Uterus (tissue), 4 donors: ENCODE data around the gene RBM12. TPM values are rescaled to one million over a fixed set of nuclear protein-coding genes. Genes with fewer than 3 reads are reported as not detected.
A peak's percentile ranks its signal among the peaks of the same experiment; 100 is the strongest.

Experiments used
- DNase-seq, 2 donors: peaks; one replicate each; pipeline ENCODE4 v3.0.0-alpha.2; 2019 to 2020
- H3K27ac ChIP-seq, 2 donors: fragments of 200-600 bp; sonication (generic); 1 replicate in 1 of 2; 2 replicates in 1 of 2; pipeline ENCODE4 v1.5.1; 2016 to 2018
- H3K27me3 ChIP-seq, 2 donors: fragments of 200-600 bp; sonication (generic); one replicate each; pipeline ENCODE4 v1.5.1; 2018 to 2019; ENCODE audit warnings: control low read depth in 1 of 2
- H3K36me3 ChIP-seq, 2 donors: fragments of 200-600 bp; sonication (generic); one replicate each; pipeline ENCODE4 v1.5.1; 2019; ENCODE audit warnings: control low read depth in 1 of 2
- H3K4me1 ChIP-seq, 2 donors: fragments of 200-600 bp; sonication (generic); one replicate each; pipeline ENCODE4 v1.5.1; 2018 to 2019; ENCODE audit warnings: control low read depth in 1 of 2
- H3K4me3 ChIP-seq, 2 donors: fragments of 200-600 bp; sonication (generic); 1 replicate in 1 of 2; 2 replicates in 1 of 2; pipeline ENCODE4 v1.5.1; 2018 to 2019; ENCODE audit warnings: mild to moderate bottlenecking in 1 of 2
- H3K9me3 ChIP-seq, 2 donors: fragments of 200-600 bp; sonication (generic); one replicate each; pipeline ENCODE4 v1.5.1; 2019; ENCODE audit warnings: control low read depth in 1 of 2
- POLR2A ChIP-seq, 2 donors: fragments of 450-650 bp; IDR thresholded peaks; one replicate each; pipeline ENCODE4 v1.6.1; 2016; ENCODE audit warnings: antibody characterized with exemption in 2 of 2, mild to moderate bottlenecking in 1 of 2, moderate library complexity in 1 of 2
- intact Hi-C: fragments of 100-400 bp; cut with DNase I; formaldehyde crosslinking; loops from one replicate; pipeline ENCODE4 v1.15.1; 2023; ENCODE audit warnings: low total_unique reads
- total RNA-seq, 4 donors: library from RNA; depleted of rRNA in 3 of 4; stranded (reverse); fragments of >200 nt in 3 of 4; gene quantifications; one replicate each; pipeline versions ENCODE4 v1.1.0 to v1.2.4, GENCODE V29; 2014 to 2023
- TF ChIP-seq, protein P1 (sequence below), 4 experiments: fragments of 200-600 bp in 2 of 4; fragments of 450-650 bp in 2 of 4; sonication (generic) in 2 of 4; IDR thresholded peaks; one replicate each; pipeline ENCODE4 v1.5.1; 2016 to 2019; ENCODE audit warnings: antibody characterized with exemption in 4 of 4, mild to moderate bottlenecking in 2 of 4, moderate library complexity in 1 of 4
- donor health status: DM: yes; HTN: yes; CAD: no.

Gene RBM12
- total RNA-seq, 4 donors from 2014 or later: 9.5 to 105 (median 54.4) TPM

DNA sequence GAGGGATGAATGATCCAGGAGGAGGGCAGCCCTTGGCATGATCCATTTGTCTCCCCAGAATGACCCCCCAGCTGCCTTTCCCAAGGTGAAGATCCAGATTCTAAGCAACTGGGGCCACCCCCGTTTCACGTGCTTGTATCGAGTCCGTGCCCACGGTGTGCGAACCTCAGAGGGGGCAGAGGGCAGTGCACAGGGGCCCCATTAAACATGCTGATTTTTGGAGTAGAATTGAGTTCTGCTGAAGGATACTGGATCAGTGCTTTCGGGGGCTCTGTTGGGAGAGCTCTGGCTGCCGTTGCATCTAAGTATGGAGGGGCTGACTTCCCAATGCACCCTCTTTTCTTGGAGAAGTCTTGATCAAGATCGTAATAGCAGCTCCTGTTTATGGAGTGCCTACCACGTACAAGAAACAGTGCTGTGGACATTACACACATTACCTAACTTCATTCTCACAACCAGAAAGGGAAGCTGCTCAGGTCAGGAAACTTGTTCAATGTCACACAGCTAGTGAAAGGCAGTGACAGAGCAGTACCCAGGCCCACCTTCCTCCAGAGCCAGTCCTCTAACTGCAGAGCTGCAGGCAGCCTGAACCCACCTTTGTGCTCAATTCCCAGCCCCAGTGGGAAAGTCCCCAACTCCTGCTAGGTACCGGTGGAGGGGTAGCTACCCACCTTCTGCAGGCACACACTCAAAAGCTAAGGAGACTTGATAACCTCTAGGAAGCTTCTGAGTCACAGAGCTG, 43.7 kb downstream of the RBM12 start:
- TF ChIP-seq, protein P1, sequence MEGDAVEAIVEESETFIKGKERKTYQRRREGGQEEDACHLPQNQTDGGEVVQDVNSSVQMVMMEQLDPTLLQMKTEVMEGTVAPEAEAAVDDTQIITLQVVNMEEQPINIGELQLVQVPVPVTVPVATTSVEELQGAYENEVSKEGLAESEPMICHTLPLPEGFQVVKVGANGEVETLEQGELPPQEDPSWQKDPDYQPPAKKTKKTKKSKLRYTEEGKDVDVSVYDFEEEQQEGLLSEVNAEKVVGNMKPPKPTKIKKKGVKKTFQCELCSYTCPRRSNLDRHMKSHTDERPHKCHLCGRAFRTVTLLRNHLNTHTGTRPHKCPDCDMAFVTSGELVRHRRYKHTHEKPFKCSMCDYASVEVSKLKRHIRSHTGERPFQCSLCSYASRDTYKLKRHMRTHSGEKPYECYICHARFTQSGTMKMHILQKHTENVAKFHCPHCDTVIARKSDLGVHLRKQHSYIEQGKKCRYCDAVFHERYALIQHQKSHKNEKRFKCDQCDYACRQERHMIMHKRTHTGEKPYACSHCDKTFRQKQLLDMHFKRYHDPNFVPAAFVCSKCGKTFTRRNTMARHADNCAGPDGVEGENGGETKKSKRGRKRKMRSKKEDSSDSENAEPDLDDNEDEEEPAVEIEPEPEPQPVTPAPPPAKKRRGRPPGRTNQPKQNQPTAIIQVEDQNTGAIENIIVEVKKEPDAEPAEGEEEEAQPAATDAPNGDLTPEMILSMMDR (IDR thresholded peaks at IDR 0.05): no peak
- TF ChIP-seq POLR2A (IDR thresholded peaks at IDR 0.05): no peak
- Histone ChIP-seq H3K36me3 (no peaks in the 10 kb centered on the region), H3K4me1 (peaks cover 0 to 16% of the 10 kb centered on the region in 2 donors), H3K27me3 (no peaks in the 10 kb centered on the region), H3K4me3 (no peak overlapping the region), H3K9me3 (no peaks in the 10 kb centered on the region), H3K27ac (no peak overlapping the region)
- intact Hi-C loops: no loop called here
- DNase-seq: no peak

DNA sequence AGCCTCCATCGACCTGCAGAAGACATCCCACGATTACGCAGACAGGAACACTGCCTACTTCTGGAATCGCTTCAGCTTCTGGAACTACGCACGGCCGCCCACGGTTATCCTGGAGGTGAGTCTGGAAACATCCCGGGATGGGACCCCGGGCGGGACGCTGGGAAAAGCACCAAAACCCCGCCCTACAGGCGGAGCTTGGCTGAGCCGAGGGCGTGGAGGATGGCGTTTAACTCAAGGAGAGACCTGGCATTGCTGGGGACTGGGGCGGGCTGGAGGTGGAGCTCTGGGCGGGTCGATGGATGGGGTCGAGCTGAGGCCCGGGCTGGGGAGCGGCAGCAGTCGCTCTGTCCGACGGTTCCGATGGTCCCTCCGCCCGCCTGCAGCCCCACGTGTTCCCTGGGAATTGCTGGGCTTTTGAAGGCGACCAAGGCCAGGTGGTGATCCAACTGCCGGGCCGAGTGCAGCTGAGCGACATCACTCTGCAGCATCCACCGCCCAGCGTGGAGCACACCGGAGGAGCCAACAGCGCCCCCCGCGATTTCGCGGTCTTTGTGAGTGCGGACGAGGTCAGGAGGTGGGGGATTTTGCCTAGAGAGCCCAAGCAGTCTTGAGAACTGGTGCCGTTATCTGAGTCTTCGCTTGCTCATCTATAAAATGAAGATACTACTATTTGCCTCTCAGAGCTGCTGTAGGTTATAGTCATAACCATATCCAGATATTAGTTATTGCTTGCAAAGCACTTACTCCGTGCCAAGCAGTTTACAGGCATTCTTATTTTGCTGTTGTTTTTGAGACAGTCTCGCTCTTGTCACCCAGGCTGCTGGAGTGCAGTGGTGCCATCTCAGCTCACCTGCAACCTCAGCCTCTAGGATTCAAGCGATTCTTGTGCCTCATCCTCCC, 45.3 kb downstream of the RBM12 start:
- Histone ChIP-seq H3K4me3 (peak overlapping the region; percentile 23 to 54), H3K27ac (peak overlapping the region in 1 of 2 donors; percentile 87), H3K27me3 (no peaks in the 10 kb centered on the region), H3K36me3 (no peaks in the 10 kb centered on the region), H3K4me1 (peaks cover 0 to 16% of the 10 kb centered on the region in 2 donors), H3K9me3 (no peaks in the 10 kb centered on the region)
- peak; percentile 78 to 84 for DNase-seq
- TF ChIP-seq, protein P1 (IDR thresholded peaks at IDR 0.05): peak in 2 of 4 experiments; percentile 24 to 32
- peak; percentile 19 to 29 for TF ChIP-seq POLR2A (IDR thresholded peaks at IDR 0.05)
- intact Hi-C loops: no loop called here

DNA sequence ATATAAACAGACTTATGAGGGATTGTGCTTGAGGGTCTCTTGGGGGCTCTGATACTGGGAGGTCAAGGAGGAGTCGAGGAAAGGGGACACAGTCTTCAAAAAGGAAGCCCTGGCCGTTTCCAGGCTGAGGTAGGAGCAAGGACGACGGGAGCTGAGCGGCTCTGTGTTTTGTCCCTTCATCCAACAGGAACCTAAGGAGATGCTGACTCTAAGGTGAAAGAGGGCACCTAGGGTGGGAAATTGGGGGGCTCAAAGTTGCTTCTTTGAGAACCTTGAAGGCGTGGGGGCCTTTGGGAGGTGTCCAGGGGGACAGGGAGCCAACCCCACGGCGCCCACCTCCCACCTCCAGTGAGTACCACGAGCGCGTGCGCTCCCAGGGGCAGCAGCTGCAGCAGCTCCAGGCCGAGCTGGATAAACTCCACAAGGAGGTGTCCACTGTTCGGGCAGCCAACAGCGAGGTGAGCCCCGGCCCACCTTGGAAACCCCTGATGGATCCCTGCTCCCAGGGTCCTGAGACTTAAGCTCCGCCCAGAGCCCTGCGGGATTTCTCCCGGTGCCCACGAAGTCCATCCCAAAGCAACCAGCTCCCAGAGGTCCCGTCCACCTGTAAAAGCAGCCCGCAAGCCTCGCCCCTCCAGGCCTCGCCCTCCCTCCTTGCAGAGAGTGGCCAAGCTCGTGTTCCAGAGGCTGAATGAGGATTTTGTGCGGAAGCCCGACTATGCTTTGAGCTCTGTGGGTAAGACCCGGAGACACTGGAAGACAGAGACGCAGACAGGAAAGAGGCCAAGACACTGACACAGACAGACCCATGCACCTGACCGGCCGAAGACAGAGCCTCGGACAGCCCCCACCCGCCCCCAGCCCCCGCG, 46.2 kb downstream of the RBM12 start:
- H3K27ac ChIP-seq: peak overlapping the region; percentile 71 to 87
- intact Hi-C loops: no loop called here
- DNase-seq: peak in 1 of 2 donors; percentile 39

DNA sequence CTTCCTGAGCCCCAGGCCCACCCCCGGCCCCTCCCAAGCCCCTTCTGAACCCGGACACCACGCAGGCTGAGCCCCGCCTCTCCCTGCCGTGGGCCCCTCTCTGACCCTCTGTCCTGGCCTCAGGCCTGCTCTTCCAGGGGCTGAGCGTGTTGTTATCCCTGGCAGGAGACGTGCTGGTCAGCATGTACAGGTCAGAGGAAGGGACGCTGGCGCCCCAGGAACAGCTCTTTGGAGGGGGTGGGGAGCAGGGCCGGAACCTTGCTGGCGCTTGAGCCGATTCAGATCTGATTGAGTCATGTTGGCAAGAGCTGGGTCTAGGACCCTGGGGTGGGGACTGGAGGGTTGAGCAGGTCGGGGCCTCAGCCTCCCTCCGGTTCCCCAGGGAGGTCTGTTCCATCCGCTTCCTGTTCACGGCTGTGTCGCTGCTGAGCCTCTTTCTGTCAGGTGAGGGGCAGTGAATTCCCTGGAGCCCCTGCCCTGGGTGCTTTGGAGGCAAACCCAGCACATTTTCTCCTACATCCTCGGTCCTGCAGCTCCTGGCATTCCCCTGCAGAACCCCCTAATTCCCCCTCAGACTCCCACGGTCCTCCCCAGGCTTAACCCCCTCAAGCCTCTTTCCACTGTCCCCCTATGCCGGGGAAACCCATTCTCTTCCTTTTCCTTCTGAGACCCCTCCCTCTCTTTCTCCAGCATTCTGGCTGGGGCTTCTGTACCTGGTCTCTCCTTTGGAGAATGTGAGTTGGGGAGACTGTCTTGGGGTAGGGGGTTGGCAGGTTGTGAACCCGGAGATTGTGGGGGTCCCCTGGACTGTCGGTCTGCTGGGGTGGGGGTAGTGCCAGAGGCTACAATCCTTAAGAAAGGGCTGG, 47.1 kb downstream of the RBM12 start:
- TF ChIP-seq POLR2A (IDR thresholded peaks at IDR 0.05): no peak
- TF ChIP-seq, protein P1 (IDR thresholded peaks at IDR 0.05): peak; percentile 15 to 46 (median 31)
- Histone ChIP-seq H3K36me3 (no peaks in the 10 kb centered on the region), H3K9me3 (no peaks in the 10 kb centered on the region), H3K4me1 (peaks cover 0 to 16% of the 10 kb centered on the region in 2 donors), H3K4me3 (peak overlapping the region; percentile 46 to 54), H3K27me3 (no peaks in the 10 kb centered on the region), H3K27ac (peak overlapping the region; percentile 71 to 87)
- intact Hi-C loops: no loop called here
- peak; percentile 63 to 64 for DNase-seq

More for the DNA sequence above, 46.2 kb downstream of the RBM12 start:
- Histone ChIP-seq H3K4me1 (peaks cover 0 to 16% of the 10 kb centered on the region in 2 donors), H3K4me3 (peak overlapping the region; percentile 23 to 54), H3K27me3 (no peaks in the 10 kb centered on the region), H3K36me3 (no peaks in the 10 kb centered on the region), H3K9me3 (no peaks in the 10 kb centered on the region)
- TF ChIP-seq, protein P1 (IDR thresholded peaks at IDR 0.05): no peak
- no peak for TF ChIP-seq POLR2A (IDR thresholded peaks at IDR 0.05)
